Type B pancreatic cell (in vitro differentiated cells): ENCODE results near the gene NBEAL1. TPM values are rescaled to one million over a fixed set of nuclear protein-coding genes. Genes with fewer than 3 reads are reported as not detected.
"Not testable (repeated sequence)": the region's sequence is repeated elsewhere in the genome, so short reads cannot be mapped to it uniquely, and the experiment has no call there.

Experiments used
- DNase-seq: peaks from one replicate; pipeline ENCODE4 v3.0.0; 2021; ENCODE audit warnings: mixed read lengths; ENCODE audit not compliant: unreplicated experiment; ENCODE audit errors: extremely low spot score
- H3K27ac Mint-ChIP-seq: 2 replicates; pipeline ENCODE4 v1.8.0; 2021; ENCODE audit warnings: mild to moderate bottlenecking, mixed read lengths
- H3K27me3 Mint-ChIP-seq: 2 replicates; pipeline ENCODE4 v1.8.0; 2021; ENCODE audit warnings: mixed read lengths
- H3K36me3 Mint-ChIP-seq: 2 replicates; pipeline ENCODE4 v1.8.0; 2021; ENCODE audit warnings: mixed read lengths
- H3K4me1 Mint-ChIP-seq: one replicate; pipeline ENCODE4 v1.8.0; 2021; ENCODE audit warnings: mixed read lengths; ENCODE audit not compliant: unreplicated experiment
- H3K4me3 Mint-ChIP-seq: 2 replicates; pipeline ENCODE4 v1.8.0; 2021; ENCODE audit warnings: mild to moderate bottlenecking, mixed read lengths
- H3K9me3 Mint-ChIP-seq: 2 replicates; pipeline ENCODE4 v1.8.0; 2021; ENCODE audit warnings: mixed read lengths
- total RNA-seq: library from RNA; stranded (reverse); gene quantifications from 2 replicates; pipeline ENCODE4 v1.2.1, GENCODE V29; 2021; ENCODE audit warnings: low replicate concordance
- TF ChIP-seq, protein P1 (sequence below): fragments of 200-600 bp; sonication (generic); conservative IDR thresholded peaks from 2 replicates; pipeline ENCODE4 v1.5.0; 2021; ENCODE audit warnings: antibody characterized with exemption, mild to moderate bottlenecking

Gene NBEAL1
- total RNA-seq, 1 donor from 2014 or later = 28.5 TPM

DNA sequence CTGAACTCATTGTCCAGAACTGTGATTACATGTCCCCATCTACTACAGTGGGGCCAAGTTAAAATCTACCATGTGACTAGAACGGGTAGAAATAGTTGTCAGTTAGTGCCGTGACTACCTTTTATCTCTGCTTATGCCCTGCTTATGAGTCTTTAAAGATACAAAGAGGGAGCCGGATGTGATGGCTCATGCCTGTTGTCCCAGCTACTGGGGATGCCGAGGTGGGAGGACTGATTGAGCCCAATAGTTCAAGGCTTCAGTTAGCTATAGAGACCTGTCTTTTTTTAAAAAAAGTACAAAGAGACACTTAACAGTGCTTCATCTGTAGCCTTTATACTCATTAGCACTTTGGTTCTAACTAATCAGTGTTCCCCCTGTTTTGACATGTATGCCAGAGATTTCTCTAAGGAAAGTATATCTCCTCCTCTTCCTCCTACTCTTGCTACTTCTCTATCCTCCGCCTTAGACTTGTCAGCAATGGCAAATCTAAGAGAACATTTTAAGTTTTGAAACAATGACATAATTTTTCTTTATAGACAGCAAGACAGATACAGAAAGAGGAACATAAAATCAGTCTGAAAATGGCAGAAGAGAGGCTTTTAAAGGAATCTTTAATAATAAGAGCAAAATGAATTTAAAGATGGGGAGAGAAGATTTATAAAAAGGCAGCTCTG lies 45.0 kb downstream of the NBEAL1 start:
- H3K27ac Mint-ChIP-seq = no peak overlapping the region
- H3K27me3 Mint-ChIP-seq = no peaks in the 10 kb centered on the region
- H3K9me3 Mint-ChIP-seq = no peaks in the 10 kb centered on the region
- H3K4me3 Mint-ChIP-seq = no peak overlapping the region
- peaks cover 26% of the 10 kb centered on the region for H3K36me3 Mint-ChIP-seq
- no peak for DNase-seq
- H3K4me1 Mint-ChIP-seq = peaks cover 5% of the 10 kb centered on the region
- TF ChIP-seq, protein P1, sequence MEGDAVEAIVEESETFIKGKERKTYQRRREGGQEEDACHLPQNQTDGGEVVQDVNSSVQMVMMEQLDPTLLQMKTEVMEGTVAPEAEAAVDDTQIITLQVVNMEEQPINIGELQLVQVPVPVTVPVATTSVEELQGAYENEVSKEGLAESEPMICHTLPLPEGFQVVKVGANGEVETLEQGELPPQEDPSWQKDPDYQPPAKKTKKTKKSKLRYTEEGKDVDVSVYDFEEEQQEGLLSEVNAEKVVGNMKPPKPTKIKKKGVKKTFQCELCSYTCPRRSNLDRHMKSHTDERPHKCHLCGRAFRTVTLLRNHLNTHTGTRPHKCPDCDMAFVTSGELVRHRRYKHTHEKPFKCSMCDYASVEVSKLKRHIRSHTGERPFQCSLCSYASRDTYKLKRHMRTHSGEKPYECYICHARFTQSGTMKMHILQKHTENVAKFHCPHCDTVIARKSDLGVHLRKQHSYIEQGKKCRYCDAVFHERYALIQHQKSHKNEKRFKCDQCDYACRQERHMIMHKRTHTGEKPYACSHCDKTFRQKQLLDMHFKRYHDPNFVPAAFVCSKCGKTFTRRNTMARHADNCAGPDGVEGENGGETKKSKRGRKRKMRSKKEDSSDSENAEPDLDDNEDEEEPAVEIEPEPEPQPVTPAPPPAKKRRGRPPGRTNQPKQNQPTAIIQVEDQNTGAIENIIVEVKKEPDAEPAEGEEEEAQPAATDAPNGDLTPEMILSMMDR = no peak

DNA sequence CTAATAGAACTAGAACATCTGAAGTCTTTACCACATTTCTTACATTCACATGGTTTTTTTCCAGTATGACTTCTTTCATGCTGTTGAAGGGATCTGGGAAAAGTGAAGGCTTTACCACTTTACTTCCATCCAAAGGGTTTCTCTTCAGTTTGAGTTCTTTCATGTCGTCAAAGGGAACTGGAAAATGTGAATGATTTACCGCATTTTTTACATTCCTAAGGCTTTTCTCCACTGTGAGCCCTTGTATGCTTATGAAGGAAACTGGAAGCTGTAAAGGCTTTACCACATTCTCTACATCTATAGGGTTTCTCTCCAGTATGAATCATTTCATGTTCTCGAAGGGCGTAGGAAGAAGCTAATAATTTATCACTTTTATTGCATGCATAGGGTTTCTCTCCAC lies 46.7 kb downstream of the NBEAL1 start:
- no peak overlapping the region for H3K4me3 Mint-ChIP-seq
- H3K9me3 Mint-ChIP-seq = no peaks in the 10 kb centered on the region
- H3K4me1 Mint-ChIP-seq = peaks cover 5% of the 10 kb centered on the region
- H3K27me3 Mint-ChIP-seq = no peaks in the 10 kb centered on the region
- DNase-seq = no peak
- H3K27ac Mint-ChIP-seq = peak overlapping the region; percentile 32
- H3K36me3 Mint-ChIP-seq = peaks cover 25% of the 10 kb centered on the region
- TF ChIP-seq, protein P1 = no peak

- Mint-ChIP-seq H3K36me3 (peaks cover 23% of the 10 kb centered on the region), H3K9me3 (no peaks in the 10 kb centered on the region), H3K4me3 (no peak overlapping the region), H3K27me3 (no peaks in the 10 kb centered on the region), H3K4me1 (peaks cover 5% of the 10 kb centered on the region), H3K27ac (peak overlapping the region; percentile 32)
- no peak for DNase-seq
- TF ChIP-seq, protein P1 = no peak
Observed at GRCh38 chr2:203062126-203062525, 47.5 kb downstream of the NBEAL1 start.

- H3K27ac Mint-ChIP-seq, H3K27me3 Mint-ChIP-seq, DNase-seq, H3K4me1 Mint-ChIP-seq, H3K9me3 Mint-ChIP-seq, H3K4me3 Mint-ChIP-seq: not testable (repeated sequence)
- peaks cover 32% of the 10 kb centered on the region for H3K36me3 Mint-ChIP-seq
Observed at GRCh38 chr2:203066519-203067091, 51.9 kb downstream of the NBEAL1 start.

- no peaks in the 10 kb centered on the region for H3K27me3 Mint-ChIP-seq
Observed at GRCh38 chr2:203070701-203071100, 56.0 kb downstream of the NBEAL1 start.

GRCh38 chr2:203071148-203071547 lies 56.5 kb downstream of the NBEAL1 start:
- H3K36me3 Mint-ChIP-seq = peaks cover 36% of the 10 kb centered on the region
- H3K27ac Mint-ChIP-seq = no peak overlapping the region
- H3K4me1 Mint-ChIP-seq = no peaks in the 10 kb centered on the region
- no peak overlapping the region for H3K4me3 Mint-ChIP-seq
- TF ChIP-seq, protein P1 = no peak
- H3K9me3 Mint-ChIP-seq = peaks cover 9% of the 10 kb centered on the region
- no peaks in the 10 kb centered on the region for H3K27me3 Mint-ChIP-seq
- no peak for DNase-seq

More at GRCh38 chr2:203070701-203071100, 56.0 kb downstream of the NBEAL1 start:
- H3K4me3 Mint-ChIP-seq = no peak overlapping the region
- no peak for DNase-seq
- peaks cover 40% of the 10 kb centered on the region for H3K36me3 Mint-ChIP-seq
- H3K4me1 Mint-ChIP-seq = no peaks in the 10 kb centered on the region
- TF ChIP-seq, protein P1 = no peak
- no peak overlapping the region for H3K27ac Mint-ChIP-seq
- peaks cover 9% of the 10 kb centered on the region for H3K9me3 Mint-ChIP-seq
